ENCODE results near the gene PAX6. TPM values are rescaled to one million over a fixed set of nuclear protein-coding genes. Genes with fewer than 3 reads are reported as not detected.

Gene PAX6
- total and polyA plus RNA-seq, 9 of the 15 experiments (the other 6 are each of a cell fraction or from before 2014, with no cell fraction given) = 1.5 to 10.9 (median 5.3) TPM

DNA sequence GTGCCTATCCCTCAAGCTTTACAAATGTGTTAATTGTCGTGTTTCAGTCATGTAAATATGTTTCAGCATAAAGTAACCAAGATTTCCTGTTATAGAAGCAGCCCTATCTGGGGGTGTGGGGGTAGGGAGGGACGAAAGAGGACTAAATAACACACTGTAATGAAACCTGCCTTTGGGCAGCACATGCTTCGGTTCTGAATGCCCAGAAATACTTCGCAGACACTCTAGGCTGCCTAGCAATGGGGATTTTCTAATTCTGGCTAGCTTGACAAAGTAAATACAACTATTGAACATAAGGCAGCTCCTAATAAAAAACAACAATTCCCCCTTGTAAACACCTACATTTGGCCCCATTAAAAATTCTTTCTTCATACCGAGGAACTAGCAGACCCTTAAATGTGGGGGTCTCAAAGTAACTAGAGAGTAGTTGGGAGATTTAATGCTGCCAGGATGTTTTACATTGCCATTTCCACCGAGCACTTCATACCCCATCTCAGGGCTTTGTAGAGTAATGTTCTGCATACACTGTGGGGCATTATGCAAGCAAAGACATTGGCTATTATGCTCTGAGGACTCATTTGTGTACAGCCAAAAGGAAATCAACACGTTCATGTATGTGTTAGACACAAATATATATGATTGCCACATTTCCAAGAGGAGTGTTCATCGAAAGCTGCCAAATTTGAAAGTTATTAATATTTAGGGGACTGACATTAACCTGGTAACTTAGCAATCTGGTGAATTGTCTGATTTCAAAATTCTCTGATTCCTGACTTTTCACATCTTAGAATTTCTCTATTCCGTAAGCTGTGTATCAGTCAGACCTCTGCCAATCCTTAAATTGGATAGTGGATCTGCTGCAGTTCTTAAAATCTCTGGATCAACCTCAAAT lies 42.1 kb downstream of the PAX6 start:
- H3K79me2 ChIP-seq (ENCODE audit: control insufficient read depth, insufficient read depth, low read length) = no peaks in the 10 kb centered on the region
- FAIRE-seq = no peak
- no peak for DNase-seq (ENCODE audit: extremely low read depth in 1 of 4, low spot score in 3 of 4)
- no peaks in the 10 kb centered on the region for H3K9me1 ChIP-seq (ENCODE audit: control insufficient read depth, insufficient read depth, low read length)
- no peak overlapping the region for H3K9ac ChIP-seq (ENCODE audit: insufficient read depth in 1 of 2, low read depth in 2 of 2, low read length in 2 of 2)
- no peak overlapping the region for H3K4me2 ChIP-seq (ENCODE audit: insufficient read depth, low read length)
- BruUV-seq (replicated peaks) = no TSS peak
- H3K4me3 ChIP-seq = no peak overlapping the region
- no peak overlapping the region for H2AFZ ChIP-seq (ENCODE audit: low read depth, low read length)
- in situ Hi-C loops (cut with MboI) = no loop called here
- no peak overlapping the region for H3K27ac ChIP-seq (ENCODE audit: extremely low read depth, low read depth, low read length)
- H3K36me3 ChIP-seq (ENCODE audit: control insufficient read depth, insufficient read depth, low read length) = no peaks in the 10 kb centered on the region
- TF ChIP-seq ZNF280B (CRISPR knock-in tag; IDR thresholded peaks at IDR 0.05) = no peak
- TF ChIP-seq ZNF699 (CRISPR knock-in tag; IDR thresholded peaks at IDR 0.05; ENCODE audit: insufficient replicate concordance) = no peak
- TF ChIP-seq PTBP1 (IDR thresholded peaks at IDR 0.05; ENCODE audit: low read depth, low read length) = no peak
- TF ChIP-seq ZNF561 (CRISPR knock-in tag; conservative IDR thresholded peaks at IDR 0.05) = no peak
- no peak for TF ChIP-seq NCOA2 (IDR thresholded peaks at IDR 0.05; ENCODE audit: partially characterized antibody in 2 of 2)
- TF ChIP-seq MXI1 (IDR thresholded peaks at IDR 0.05; ENCODE audit: low read depth, low read length) = no peak
- TF ChIP-seq, protein P1, sequence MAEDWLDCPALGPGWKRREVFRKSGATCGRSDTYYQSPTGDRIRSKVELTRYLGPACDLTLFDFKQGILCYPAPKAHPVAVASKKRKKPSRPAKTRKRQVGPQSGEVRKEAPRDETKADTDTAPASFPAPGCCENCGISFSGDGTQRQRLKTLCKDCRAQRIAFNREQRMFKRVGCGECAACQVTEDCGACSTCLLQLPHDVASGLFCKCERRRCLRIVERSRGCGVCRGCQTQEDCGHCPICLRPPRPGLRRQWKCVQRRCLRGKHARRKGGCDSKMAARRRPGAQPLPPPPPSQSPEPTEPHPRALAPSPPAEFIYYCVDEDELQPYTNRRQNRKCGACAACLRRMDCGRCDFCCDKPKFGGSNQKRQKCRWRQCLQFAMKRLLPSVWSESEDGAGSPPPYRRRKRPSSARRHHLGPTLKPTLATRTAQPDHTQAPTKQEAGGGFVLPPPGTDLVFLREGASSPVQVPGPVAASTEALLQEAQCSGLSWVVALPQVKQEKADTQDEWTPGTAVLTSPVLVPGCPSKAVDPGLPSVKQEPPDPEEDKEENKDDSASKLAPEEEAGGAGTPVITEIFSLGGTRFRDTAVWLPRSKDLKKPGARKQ (CRISPR knock-in tag; IDR thresholded peaks at IDR 0.05) = no peak
- no peak for TF ChIP-seq NR2C2 (CRISPR knock-in tag; IDR thresholded peaks at IDR 0.05)
- no peak for TF ChIP-seq NR2C2 (tag; IDR thresholded peaks at IDR 0.05)
- TF ChIP-seq, protein P2, sequence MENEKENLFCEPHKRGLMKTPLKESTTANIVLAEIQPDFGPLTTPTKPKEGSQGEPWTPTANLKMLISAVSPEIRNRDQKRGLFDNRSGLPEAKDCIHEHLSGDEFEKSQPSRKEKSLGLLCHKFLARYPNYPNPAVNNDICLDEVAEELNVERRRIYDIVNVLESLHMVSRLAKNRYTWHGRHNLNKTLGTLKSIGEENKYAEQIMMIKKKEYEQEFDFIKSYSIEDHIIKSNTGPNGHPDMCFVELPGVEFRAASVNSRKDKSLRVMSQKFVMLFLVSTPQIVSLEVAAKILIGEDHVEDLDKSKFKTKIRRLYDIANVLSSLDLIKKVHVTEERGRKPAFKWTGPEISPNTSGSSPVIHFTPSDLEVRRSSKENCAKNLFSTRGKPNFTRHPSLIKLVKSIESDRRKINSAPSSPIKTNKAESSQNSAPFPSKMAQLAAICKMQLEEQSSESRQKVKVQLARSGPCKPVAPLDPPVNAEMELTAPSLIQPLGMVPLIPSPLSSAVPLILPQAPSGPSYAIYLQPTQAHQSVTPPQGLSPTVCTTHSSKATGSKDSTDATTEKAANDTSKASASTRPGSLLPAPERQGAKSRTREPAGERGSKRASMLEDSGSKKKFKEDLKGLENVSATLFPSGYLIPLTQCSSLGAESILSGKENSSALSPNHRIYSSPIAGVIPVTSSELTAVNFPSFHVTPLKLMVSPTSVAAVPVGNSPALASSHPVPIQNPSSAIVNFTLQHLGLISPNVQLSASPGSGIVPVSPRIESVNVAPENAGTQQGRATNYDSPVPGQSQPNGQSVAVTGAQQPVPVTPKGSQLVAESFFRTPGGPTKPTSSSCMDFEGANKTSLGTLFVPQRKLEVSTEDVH (IDR thresholded peaks at IDR 0.05; ENCODE audit: low read depth, partially characterized antibody) = no peak
- no peak for TF ChIP-seq PPARD (CRISPR knock-in tag; IDR thresholded peaks at IDR 0.05)
- H3K9me3 ChIP-seq (replicated peaks; ENCODE audit: control insufficient read depth, insufficient read depth, low read depth, low read length) = no peaks in the 10 kb centered on the region
- ChIA-PET CTCF (ENCODE audit: low intra/inter-chr PET ratio) (no interaction called here), POLR2A (no interaction called here)
- H4K20me1 ChIP-seq (replicated peaks; ENCODE audit: control insufficient read depth, insufficient read depth, low read length) = no peaks in the 10 kb centered on the region
- ATAC-seq = no peak
- no peaks in the 10 kb centered on the region for H3K4me1 ChIP-seq (replicated peaks in 1 of 2; ENCODE audit: control insufficient read depth in 2 of 2, insufficient read depth in 2 of 2, low read length in 2 of 2)
- no peaks in the 10 kb centered on the region for H3K27me3 ChIP-seq (ENCODE audit: control insufficient read depth in 2 of 2, insufficient read depth in 2 of 2, low read length in 2 of 2)
- WGBS (ENCODE audit: insufficient coverage, low coverage, missing lambda C conversion rate) = 39% methylated on average over 9 of the region's 9 CpGs
- intact Hi-C loops (cut with micrococcal nuclease) = no loop called here

All from K562 (cell line).